ENCODE measurements around the gene TBC1D14.

- TF ChIP-seq SIN3A (IDR thresholded peaks at IDR 0.05; ENCODE audit: borderline replicate concordance, insufficient read depth, low read length) (no peak), POLR2AphosphoS5 (IDR thresholded peaks at IDR 0.05; ENCODE audit: low read depth, low read length) (no peak), TAF1 (IDR thresholded peaks at IDR 0.05; ENCODE audit: borderline replicate concordance, insufficient read depth, low read length) (no peak)
- TF ChIP-seq, protein P1, sequence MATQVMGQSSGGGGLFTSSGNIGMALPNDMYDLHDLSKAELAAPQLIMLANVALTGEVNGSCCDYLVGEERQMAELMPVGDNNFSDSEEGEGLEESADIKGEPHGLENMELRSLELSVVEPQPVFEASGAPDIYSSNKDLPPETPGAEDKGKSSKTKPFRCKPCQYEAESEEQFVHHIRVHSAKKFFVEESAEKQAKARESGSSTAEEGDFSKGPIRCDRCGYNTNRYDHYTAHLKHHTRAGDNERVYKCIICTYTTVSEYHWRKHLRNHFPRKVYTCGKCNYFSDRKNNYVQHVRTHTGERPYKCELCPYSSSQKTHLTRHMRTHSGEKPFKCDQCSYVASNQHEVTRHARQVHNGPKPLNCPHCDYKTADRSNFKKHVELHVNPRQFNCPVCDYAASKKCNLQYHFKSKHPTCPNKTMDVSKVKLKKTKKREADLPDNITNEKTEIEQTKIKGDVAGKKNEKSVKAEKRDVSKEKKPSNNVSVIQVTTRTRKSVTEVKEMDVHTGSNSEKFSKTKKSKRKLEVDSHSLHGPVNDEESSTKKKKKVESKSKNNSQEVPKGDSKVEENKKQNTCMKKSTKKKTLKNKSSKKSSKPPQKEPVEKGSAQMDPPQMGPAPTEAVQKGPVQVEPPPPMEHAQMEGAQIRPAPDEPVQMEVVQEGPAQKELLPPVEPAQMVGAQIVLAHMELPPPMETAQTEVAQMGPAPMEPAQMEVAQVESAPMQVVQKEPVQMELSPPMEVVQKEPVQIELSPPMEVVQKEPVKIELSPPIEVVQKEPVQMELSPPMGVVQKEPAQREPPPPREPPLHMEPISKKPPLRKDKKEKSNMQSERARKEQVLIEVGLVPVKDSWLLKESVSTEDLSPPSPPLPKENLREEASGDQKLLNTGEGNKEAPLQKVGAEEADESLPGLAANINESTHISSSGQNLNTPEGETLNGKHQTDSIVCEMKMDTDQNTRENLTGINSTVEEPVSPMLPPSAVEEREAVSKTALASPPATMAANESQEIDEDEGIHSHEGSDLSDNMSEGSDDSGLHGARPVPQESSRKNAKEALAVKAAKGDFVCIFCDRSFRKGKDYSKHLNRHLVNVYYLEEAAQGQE (IDR thresholded peaks at IDR 0.05; ENCODE audit: insufficient read depth in 1 of 2, low read depth in 2 of 2, low read length in 2 of 2) = no peak
Observed at GRCh38 chr4:6940744-6941137, 31.1 kb downstream of the TBC1D14 start.

Measured in PFSK-1 (cell line).